Nephron progenitor cell (in vitro differentiated cells): ENCODE measurements around the gene POU2AF3.

Source experiments
- DNase-seq: peaks from one replicate; pipeline ENCODE4 v3.0.0; 2021
- H3K27ac Mint-ChIP-seq: 2 replicates; pipeline ENCODE4 v1.8.0; 2021; ENCODE audit warnings: mild to moderate bottlenecking, moderate library complexity, mixed read lengths
- H3K27me3 Mint-ChIP-seq: 2 replicates; pipeline ENCODE4 v1.8.0; 2021; ENCODE audit warnings: mild to moderate bottlenecking, low read depth, mixed read lengths; ENCODE audit not compliant: poor library complexity
- H3K36me3 Mint-ChIP-seq: 2 replicates; pipeline ENCODE4 v1.8.0; 2021; ENCODE audit warnings: low read depth, mixed read lengths
- H3K4me1 Mint-ChIP-seq: 2 replicates; pipeline ENCODE4 v1.8.0; 2021; ENCODE audit warnings: mixed read lengths
- H3K4me3 Mint-ChIP-seq: 2 replicates; pipeline ENCODE4 v1.8.0; 2021; ENCODE audit warnings: mild to moderate bottlenecking, moderate library complexity, mixed read lengths
- H3K9me3 Mint-ChIP-seq: 2 replicates; pipeline ENCODE4 v1.8.0; 2021; ENCODE audit warnings: mild to moderate bottlenecking, moderate library complexity, mixed read lengths
- CTCF ChIP-seq: fragments of 200-600 bp; sonication (generic); IDR thresholded peaks from 2 replicates; pipeline ENCODE4 v1.5.0; 2021; ENCODE audit warnings: antibody characterized with exemption

POU2AF3 gene

GRCh38 chr11:111349191-111349695 is 50.9 kb downstream of the POU2AF3 start:
- Mint-ChIP-seq H3K27me3 (peaks cover 15% of the 10 kb centered on the region), H3K4me3 (no peak overlapping the region), H3K9me3 (no peaks in the 10 kb centered on the region), H3K36me3 (no peaks in the 10 kb centered on the region), H3K4me1 (peaks cover 23% of the 10 kb centered on the region), H3K27ac (no peak overlapping the region)
- no peak for TF ChIP-seq CTCF
- DNase-seq: no peak

GRCh38 chr11:111350811-111351210 is 52.5 kb downstream of the POU2AF3 start:
- no peak for TF ChIP-seq CTCF
- Mint-ChIP-seq H3K9me3 (no peaks in the 10 kb centered on the region), H3K4me3 (no peak overlapping the region), H3K27ac (no peak overlapping the region), H3K4me1 (peaks cover 28% of the 10 kb centered on the region), H3K36me3 (no peaks in the 10 kb centered on the region), H3K27me3 (peaks cover 25% of the 10 kb centered on the region)
- no peak for DNase-seq

GRCh38 chr11:111351374-111352055 is 53.2 kb downstream of the POU2AF3 start:
- Mint-ChIP-seq H3K9me3 (no peaks in the 10 kb centered on the region), H3K36me3 (no peaks in the 10 kb centered on the region), H3K4me1 (peaks cover 28% of the 10 kb centered on the region), H3K4me3 (peak overlapping the region; percentile 13), H3K27ac (peak overlapping the region; percentile 84), H3K27me3 (peaks cover 23% of the 10 kb centered on the region)
- TF ChIP-seq CTCF: no peak
- DNase-seq: no peak

- no peak for DNase-seq
- Mint-ChIP-seq H3K4me1 (peaks cover 33% of the 10 kb centered on the region), H3K9me3 (no peaks in the 10 kb centered on the region), H3K4me3 (no peak overlapping the region), H3K36me3 (no peaks in the 10 kb centered on the region), H3K27ac (no peak overlapping the region), H3K27me3 (peaks cover 22% of the 10 kb centered on the region)
- TF ChIP-seq CTCF: no peak
Measured at GRCh38 chr11:111352231-111352746, 53.9 kb downstream of the POU2AF3 start.

- no peaks in the 10 kb centered on the region for H3K36me3 Mint-ChIP-seq
- no peak for DNase-seq
Measured at GRCh38 chr11:111352935-111353710, 54.8 kb downstream of the POU2AF3 start.

More at GRCh38 chr11:111352935-111353710, 54.8 kb downstream of the POU2AF3 start:
- peaks cover 22% of the 10 kb centered on the region for H3K27me3 Mint-ChIP-seq
- TF ChIP-seq CTCF: no peak
- H3K4me3 Mint-ChIP-seq: peak overlapping the region; percentile 30
- H3K4me1 Mint-ChIP-seq: peaks cover 33% of the 10 kb centered on the region
- no peaks in the 10 kb centered on the region for H3K9me3 Mint-ChIP-seq
- peak overlapping the region; percentile 70 for H3K27ac Mint-ChIP-seq
